22Rv1 (cell line): Measurements from ENCODE around the gene POLR2J2.
"Not testable (repeated sequence)": the region's sequence is repeated elsewhere in the genome, so short reads cannot be mapped to it uniquely, and the experiment has no call there.

Experiments
- CTCF ChIP-seq: fragments of 450-650 bp; IDR thresholded peaks from 2 replicates; pipeline ENCODE4 v1.5.1; 2017; ENCODE audit warnings: mild to moderate bottlenecking
- ZFX ChIP-seq: fragments of 450-650 bp; IDR thresholded peaks from 2 replicates; pipeline ENCODE4 v1.6.1; 2017; ENCODE audit warnings: antibody characterized with exemption, borderline replicate concordance

GRCh38 chr7:102713011-102713690, 41.7 kb upstream of the POLR2J2 start:
- TF ChIP-seq CTCF, ZFX: not testable (repeated sequence)
